ENCODE measurements around the gene ASPDH. TPM values are rescaled to one million over a fixed set of nuclear protein-coding genes. Genes with fewer than 3 reads are reported as not detected.

ASPDH gene
- polyA plus RNA-seq, 3 donors = not detected

GRCh38 chr19:50519006-50519575, 5.4 kb upstream of the ASPDH start:
- Histone ChIP-seq H3K27ac (ENCODE audit: low read depth in 1 of 2, low read length in 2 of 2) (no peak overlapping the region), H3K79me2 (ENCODE audit: insufficient read depth, low read length) (no peaks in the 10 kb centered on the region), H3K9me3 (replicated peaks in 1 of 2; ENCODE audit: control insufficient read depth in 1 of 2, insufficient read depth in 1 of 2, low read length in 2 of 2) (no peaks in the 10 kb centered on the region), H3K4me2 (replicated peaks; ENCODE audit: extremely low read depth, low read length, poor library complexity, severe bottlenecking) (no peak overlapping the region), H3K4me1 (ENCODE audit: control insufficient read depth in 1 of 2, insufficient read depth in 2 of 2, low read length in 2 of 2) (no peaks in the 10 kb centered on the region), H3K27me3 (ENCODE audit: control insufficient read depth in 2 of 2, insufficient read depth in 2 of 2, low read length in 2 of 2) (peaks cover 0 to 2% of the 10 kb centered on the region in 2 donors), H4K20me1 (ENCODE audit: insufficient read depth, low read length) (no peaks in the 10 kb centered on the region), H3K9ac (ENCODE audit: insufficient read depth, low read length, poor library complexity, severe bottlenecking) (no peak overlapping the region), H3K36me3 (replicated peaks in 1 of 2; ENCODE audit: control insufficient read depth in 1 of 2, insufficient read depth in 2 of 2, low read length in 2 of 2) (no peaks in the 10 kb centered on the region), H2AFZ (ENCODE audit: insufficient read depth, low read depth, low read length, poor library complexity, severe bottlenecking) (no peak overlapping the region), H3K4me3 (replicated peaks in 1 of 3; ENCODE audit: low read depth in 2 of 3, low read length in 3 of 3) (no peak overlapping the region)
- no peak for TF ChIP-seq CTCF (IDR thresholded peaks at IDR 0.05)
- H3K9me3 Mint-ChIP-seq = peaks cover 0 to 8% (median 6%) of the 10 kb centered on the region in 7 donors
- WGBS (ENCODE audit: insufficient coverage) = 96% methylated on average over 30 of the region's 40 CpGs
- H3K4me3 Mint-ChIP-seq = no peak overlapping the region
- H3K4me1 Mint-ChIP-seq = no peaks in the 10 kb centered on the region
- peaks cover 14 to 26% (median 18%) of the 10 kb centered on the region in 3 donors for H3K27me3 Mint-ChIP-seq (ENCODE audit: low read depth in 3 of 3)
- H3K27ac Mint-ChIP-seq = peak overlapping the region in 1 of 7 donors; percentile 50
- no peaks in the 10 kb centered on the region for H3K36me3 Mint-ChIP-seq
- intact Hi-C loops (cut with micrococcal nuclease) = no loop called here
- no peak for DNase-seq

- intact Hi-C loops (cut with micrococcal nuclease) = no loop called here
- no peaks in the 10 kb centered on the region for H3K9me3 ChIP-seq (replicated peaks in 1 of 2; ENCODE audit: control insufficient read depth in 1 of 2, insufficient read depth in 1 of 2, low read length in 2 of 2)
- no peaks in the 10 kb centered on the region for H4K20me1 ChIP-seq (ENCODE audit: insufficient read depth, low read length)
- Mint-ChIP-seq H3K9me3 (peaks cover 0 to 8% (median 6%) of the 10 kb centered on the region in 7 donors), H3K27me3 (ENCODE audit: low read depth in 3 of 3) (peaks cover 14 to 33% (median 23%) of the 10 kb centered on the region in 3 donors), H3K4me1 (no peaks in the 10 kb centered on the region), H3K36me3 (no peaks in the 10 kb centered on the region), H3K27ac (no peak overlapping the region), H3K4me3 (no peak overlapping the region)
- H3K4me1 ChIP-seq (ENCODE audit: control insufficient read depth in 1 of 2, insufficient read depth in 2 of 2, low read length in 2 of 2) = no peaks in the 10 kb centered on the region
- 97% methylated on average over 73 of the region's 87 CpGs for WGBS (ENCODE audit: insufficient coverage)
- peaks cover 0 to 6% of the 10 kb centered on the region in 2 donors for H3K27me3 ChIP-seq (ENCODE audit: control insufficient read depth in 2 of 2, insufficient read depth in 2 of 2, low read length in 2 of 2)
- H3K36me3 ChIP-seq (replicated peaks in 1 of 2; ENCODE audit: control insufficient read depth in 1 of 2, insufficient read depth in 2 of 2, low read length in 2 of 2) = no peaks in the 10 kb centered on the region
- no peak overlapping the region for H3K4me3 ChIP-seq (replicated peaks in 1 of 3; ENCODE audit: low read depth in 2 of 3, low read length in 3 of 3)
- H2AFZ ChIP-seq (ENCODE audit: insufficient read depth, low read depth, low read length, poor library complexity, severe bottlenecking) = no peak overlapping the region
- TF ChIP-seq CTCF (IDR thresholded peaks at IDR 0.05) = no peak
- no peaks in the 10 kb centered on the region for H3K79me2 ChIP-seq (ENCODE audit: insufficient read depth, low read length)
- H3K9ac ChIP-seq (ENCODE audit: insufficient read depth, low read length, poor library complexity, severe bottlenecking) = no peak overlapping the region
- no peak overlapping the region for H3K4me2 ChIP-seq (replicated peaks; ENCODE audit: extremely low read depth, low read length, poor library complexity, severe bottlenecking)
- no peak overlapping the region for H3K27ac ChIP-seq (ENCODE audit: low read depth in 1 of 2, low read length in 2 of 2)
- DNase-seq = no peak
Observed at GRCh38 chr19:50518091-50519005, 4.6 kb upstream of the ASPDH start.
